OCI-LY7 (cell line): ENCODE results near the gene SMARCB1. TPM values are rescaled to one million over a fixed set of nuclear protein-coding genes. Genes with fewer than 3 reads are reported as not detected.
A peak's percentile ranks its signal among the peaks of the same experiment; 100 is the strongest.
"Not testable (repeated sequence)": the region's sequence is repeated elsewhere in the genome, so short reads cannot be mapped to it uniquely, and the experiment has no call there.

Source experiments
- BruUV-seq: library from RNA; stranded (reverse); fragments of 400-500 nt; replicated peaks from 2 replicates; lab custom pipeline; 2021; lab: Mats Ljungman, UMichigan
- CTCF ChIA-PET: fragments of 300-600 bp; sonication (Branson Sonifier 250); formaldehyde crosslinking; loops from one replicate; lab custom pipeline; 2022; ENCODE audit warnings: antibody characterized with exemption; ENCODE audit not compliant: unreplicated experiment; lab: Charles Lee
- POLR2A ChIA-PET: fragments of 300-600 bp; sonication (Branson Sonifier 250); formaldehyde crosslinking; loops from one replicate; lab custom pipeline; 2022; ENCODE audit warnings: antibody characterized with exemption; lab: Charles Lee
- DNase-seq: peaks from one replicate; pipeline ENCODE4 v3.0.0-alpha.2; 2015; ENCODE audit warnings: low spot score
- H2AFZ ChIP-seq: fragments of 200-600 bp; sonication (generic), shearing (Covaris generic); 2 replicates; pipeline ENCODE4 v1.6.1; 2014; ENCODE audit warnings: mild to moderate bottlenecking, antibody characterized with exemption, low read length, moderate library complexity
- H3K27ac ChIP-seq: fragments of 200-600 bp; sonication (generic); 2 replicates; pipeline ENCODE4 v1.5.1; 2014; ENCODE audit warnings: mixed run types, low read depth, mild to moderate bottlenecking, moderate library complexity, low read length, inconsistent platforms; ENCODE audit not compliant: poor library complexity, severe bottlenecking
- H3K36me3 ChIP-seq: fragments of 200-600 bp; sonication (generic); 2 replicates; pipeline ENCODE4 v1.6.1; 2014; ENCODE audit warnings: mild to moderate bottlenecking, antibody characterized with exemption, low read length, moderate library complexity, mixed read lengths; ENCODE audit not compliant: insufficient read depth
- H3K4me1 ChIP-seq: fragments of 200-600 bp; sonication (generic); 2 replicates; pipeline ENCODE4 v1.5.1; 2014; ENCODE audit warnings: mild to moderate bottlenecking, low read length; ENCODE audit not compliant: insufficient read depth, poor library complexity, severe bottlenecking
- H3K4me2 ChIP-seq: fragments of 200-600 bp; sonication (generic); 2 replicates; pipeline ENCODE4 v1.6.1; 2014; ENCODE audit warnings: mild to moderate bottlenecking, low read length
- H3K4me3 ChIP-seq: fragments of 200-600 bp; sonication (generic); 2 replicates; pipeline ENCODE4 v1.5.1; 2014; ENCODE audit warnings: mild to moderate bottlenecking, low read depth, low read length; ENCODE audit not compliant: poor library complexity, severe bottlenecking
- H3K79me2 ChIP-seq: fragments of 200-600 bp; sonication (generic); 2 replicates; pipeline ENCODE4 v1.6.1; 2016; ENCODE audit warnings: low read depth, mild to moderate bottlenecking, low read length, moderate library complexity, mixed read lengths; ENCODE audit not compliant: insufficient read depth
- H3K9me2 ChIP-seq: fragments of 200-600 bp; sonication (generic); 2 replicates; pipeline ENCODE4 v1.6.1; 2016; ENCODE audit warnings: mild to moderate bottlenecking, low read length, mixed read lengths; ENCODE audit not compliant: insufficient read depth
- H3K9me3 ChIP-seq: fragments of 200-600 bp; sonication (generic); 2 replicates; pipeline ENCODE4 v1.6.1; 2014; ENCODE audit warnings: mild to moderate bottlenecking, mixed run types, low read length, mixed read lengths
- H4K20me1 ChIP-seq: fragments of 200-600 bp; sonication (generic); 2 replicates; pipeline ENCODE4 v1.6.1; 2014; ENCODE audit warnings: mild to moderate bottlenecking, antibody characterized with exemption, low read length, moderate library complexity, mixed read lengths; ENCODE audit not compliant: insufficient read depth
- EZH2phosphoT487 ChIP-seq: fragments of 200-600 bp; sonication (generic); IDR thresholded peaks from 2 replicates; pipeline ENCODE4 v1.6.1; 2018; ENCODE audit warnings: low read depth, borderline replicate concordance, mild to moderate bottlenecking, mixed run types, antibody characterized with exemption, low read length, moderate library complexity, mixed read lengths
- intact Hi-C: fragments of 100-400 bp; cut with micrococcal nuclease; formaldehyde crosslinking; loops from one replicate; pipeline ENCODE4 v1.10.0; 2022; ENCODE audit not compliant: unreplicated experiment
- total RNA-seq, 2 experiments: library from RNA; depleted of rRNA in 1 of 2; stranded (reverse); fragments of >200 nt in 1 of 2; shearing (Covaris generic) in 1 of 2; gene quantifications; 2 replicates each; pipeline ENCODE4 v1.2.3, GENCODE V29; 2014 to 2022
- TF ChIP-seq, protein P1 (sequence below): fragments of 200-600 bp; sonication (generic); conservative IDR thresholded peaks from 2 replicates; pipeline ENCODE4 v1.5.1; 2014; ENCODE audit warnings: mild to moderate bottlenecking, antibody characterized with exemption, low read length, moderate library complexity, mixed read lengths

The SMARCB1 gene
- total RNA-seq, 2 experiments from 2014 or later = 252 to 265 TPM

- Histone ChIP-seq H4K20me1 (no peaks in the 10 kb centered on the region), H3K9me2 (no peaks in the 10 kb centered on the region), H2AFZ (peak overlapping the region; percentile 70; the same call in 1 of the 2 replicates), H3K4me2 (peak overlapping the region; percentile 90), H3K27ac (peak overlapping the region; percentile 94), H3K4me3 (peak overlapping the region; percentile 78), H3K4me1 (peaks cover 21% of the 10 kb centered on the region), H3K36me3 (no peaks in the 10 kb centered on the region), H3K79me2 (peaks cover 10% of the 10 kb centered on the region; the same call in 1 of the 2 replicates), H3K9me3 (no peaks in the 10 kb centered on the region)
- ChIA-PET CTCF (interaction anchor here (0.6 to 1.6 kb wide), 3 partner anchors 8 to 35 kb away, joined by 3 to 10 read pairs (median 5); partner anchors contain the start of gene MIF), POLR2A (interaction anchor here (0.5 to 3.5 kb wide), 9 partner anchors 8 to 122 kb away, joined by 3 to 43 read pairs (median 5); no protein-coding TSS in a partner anchor)
- no TSS peak for BruUV-seq
- no peak for DNase-seq
- intact Hi-C loops = loop anchor here (10.0 kb wide), 1 partner anchor 296 kb away; no protein-coding TSS in a partner anchor
- TF ChIP-seq EZH2phosphoT487 = no peak
- TF ChIP-seq, protein P1, sequence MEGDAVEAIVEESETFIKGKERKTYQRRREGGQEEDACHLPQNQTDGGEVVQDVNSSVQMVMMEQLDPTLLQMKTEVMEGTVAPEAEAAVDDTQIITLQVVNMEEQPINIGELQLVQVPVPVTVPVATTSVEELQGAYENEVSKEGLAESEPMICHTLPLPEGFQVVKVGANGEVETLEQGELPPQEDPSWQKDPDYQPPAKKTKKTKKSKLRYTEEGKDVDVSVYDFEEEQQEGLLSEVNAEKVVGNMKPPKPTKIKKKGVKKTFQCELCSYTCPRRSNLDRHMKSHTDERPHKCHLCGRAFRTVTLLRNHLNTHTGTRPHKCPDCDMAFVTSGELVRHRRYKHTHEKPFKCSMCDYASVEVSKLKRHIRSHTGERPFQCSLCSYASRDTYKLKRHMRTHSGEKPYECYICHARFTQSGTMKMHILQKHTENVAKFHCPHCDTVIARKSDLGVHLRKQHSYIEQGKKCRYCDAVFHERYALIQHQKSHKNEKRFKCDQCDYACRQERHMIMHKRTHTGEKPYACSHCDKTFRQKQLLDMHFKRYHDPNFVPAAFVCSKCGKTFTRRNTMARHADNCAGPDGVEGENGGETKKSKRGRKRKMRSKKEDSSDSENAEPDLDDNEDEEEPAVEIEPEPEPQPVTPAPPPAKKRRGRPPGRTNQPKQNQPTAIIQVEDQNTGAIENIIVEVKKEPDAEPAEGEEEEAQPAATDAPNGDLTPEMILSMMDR = peak; percentile 22; the same call in 1 of the 2 replicates
These were observed 71.7 kb downstream of the SMARCB1 start for GRCh38 chr22:23858484-23858815.

- Histone ChIP-seq H3K9me2 (no peaks in the 10 kb centered on the region), H2AFZ (no peak overlapping the region), H3K79me2 (peaks cover 10% of the 10 kb centered on the region; the same call in 1 of the 2 replicates), H3K4me2 (peak overlapping the region; percentile 90), H3K4me3 (peak overlapping the region; percentile 78), H3K4me1 (peaks cover 21% of the 10 kb centered on the region), H3K9me3 (no peaks in the 10 kb centered on the region), H4K20me1 (no peaks in the 10 kb centered on the region), H3K36me3 (no peaks in the 10 kb centered on the region), H3K27ac (peak overlapping the region; percentile 94)
- CTCF ChIA-PET = interaction anchor here (1.2 to 1.6 kb wide), 2 partner anchors 9 to 34 kb away, joined by 3 to 10 read pairs; partner anchors contain the start of gene MIF
- TF ChIP-seq, protein P1 = no peak
- no peak for TF ChIP-seq EZH2phosphoT487
- POLR2A ChIA-PET = interaction anchor here (0.8 to 3.5 kb wide), 7 partner anchors 9 to 89 kb away, joined by 3 to 43 read pairs (median 7); no protein-coding TSS in a partner anchor
- BruUV-seq = no TSS peak
- intact Hi-C loops = loop anchor here (10.0 kb wide), 1 partner anchor 296 kb away; no protein-coding TSS in a partner anchor
- peak; percentile 63 for DNase-seq
These were observed 72.4 kb downstream of the SMARCB1 start for GRCh38 chr22:23859201-23859600.

- POLR2A ChIA-PET = interaction anchor here (0.9 kb wide), 1 partner anchor 20 kb away, joined by 3 read pairs; no protein-coding TSS in a partner anchor
- DNase-seq, H3K4me2 ChIP-seq, H2AFZ ChIP-seq, BruUV-seq, H4K20me1 ChIP-seq, CTCF ChIA-PET, H3K9me3 ChIP-seq, H3K36me3 ChIP-seq, H3K4me3 ChIP-seq, H3K9me2 ChIP-seq, H3K27ac ChIP-seq: not testable (repeated sequence)
- Histone ChIP-seq H3K4me1 (peaks cover 21% of the 10 kb centered on the region), H3K79me2 (peaks cover 10% of the 10 kb centered on the region; the same call in 1 of the 2 replicates)
- intact Hi-C loops = loop anchor here (5.0 kb wide), 1 partner anchor 97 kb away; no protein-coding TSS in a partner anchor
These were observed 73.4 kb downstream of the SMARCB1 start for GRCh38 chr22:23860187-23860586.
